CD4-positive, CD25-positive, alpha-beta regulatory T cell (primary cell): Measurements from ENCODE around the gene EFTUD2. TPM values are rescaled to one million over a fixed set of nuclear protein-coding genes. Genes with fewer than 3 reads are reported as not detected.

Experiments used
- ATAC-seq, 2 donors: fragments of 150-1000 bp; cut with Tn5 transposase; one replicate each; pipeline ENCODE4 v1.10.0; 2021; ENCODE audit warnings: low read depth in 2 of 2, moderate number of reproducible peaks in 2 of 2, moderate library complexity in 1 of 2
- DNase-seq, 3 donors: peaks; one replicate each; pipeline versions ENCODE4 v3.0.0 to v3.0.0-alpha.2; 2012 to 2022; ENCODE audit warnings: mixed read lengths in 1 of 3
- H3K27ac ChIP-seq: one replicate; pipeline ENCODE4 v1.7.0; 2013; ENCODE audit warnings: mild to moderate bottlenecking, low read length; ENCODE audit not compliant: insufficient read depth, poor library complexity, severe bottlenecking
- H3K27me3 ChIP-seq: one replicate; pipeline ENCODE4 v1.7.0; 2013; ENCODE audit warnings: low read length; ENCODE audit not compliant: control insufficient read depth, insufficient read depth
- H3K36me3 ChIP-seq: one replicate; pipeline ENCODE4 v1.7.0; 2013; ENCODE audit warnings: mild to moderate bottlenecking, low read length, moderate library complexity; ENCODE audit not compliant: control insufficient read depth, insufficient read depth
- H3K4me1 ChIP-seq: 2 replicates; pipeline ENCODE4 v1.7.0; 2013; ENCODE audit warnings: mild to moderate bottlenecking, low read length; ENCODE audit not compliant: insufficient read depth, control insufficient read depth, poor library complexity, severe bottlenecking
- H3K4me3 ChIP-seq: one replicate; pipeline ENCODE4 v1.7.0; 2013; ENCODE audit warnings: low read depth, mild to moderate bottlenecking, low read length, moderate library complexity
- H3K9me3 ChIP-seq, 2 experiments: 1 replicate in 1 of 2; 2 replicates in 1 of 2; pipeline ENCODE4 v1.7.0; 2013; ENCODE audit warnings: low read length in 2 of 2, mild to moderate bottlenecking in 1 of 2, moderate library complexity in 1 of 2; ENCODE audit not compliant: control insufficient read depth in 2 of 2
- H3K27ac Mint-ChIP-seq, 3 donors: one replicate each; pipeline ENCODE4 v1.8.0; 2020 to 2022; ENCODE audit warnings: mild to moderate bottlenecking in 3 of 3, mixed read lengths in 3 of 3, moderate library complexity in 2 of 3
- H3K27me3 Mint-ChIP-seq: one replicate; pipeline ENCODE4 v1.8.0; 2022; ENCODE audit warnings: mild to moderate bottlenecking, mixed read lengths
- H3K36me3 Mint-ChIP-seq: one replicate; pipeline ENCODE4 v1.8.0; 2020; ENCODE audit warnings: mixed read lengths
- H3K4me1 Mint-ChIP-seq, 4 donors: one replicate each; pipeline ENCODE4 v1.8.0; 2020 to 2022; ENCODE audit warnings: mixed read lengths in 4 of 4, mild to moderate bottlenecking in 1 of 4
- H3K4me3 Mint-ChIP-seq, 4 donors: one replicate each; pipeline ENCODE4 v1.8.0; 2020 to 2022; ENCODE audit warnings: mild to moderate bottlenecking in 4 of 4, mixed read lengths in 4 of 4, moderate library complexity in 3 of 4
- H3K9me3 Mint-ChIP-seq, 7 donors: one replicate each; pipeline ENCODE4 v1.8.0; 2020 to 2022; ENCODE audit warnings: mixed read lengths in 7 of 7, mild to moderate bottlenecking in 3 of 7, moderate library complexity in 2 of 7
- polyA plus RNA-seq, 4 donors: library from polyadenylated mRNA; unstranded; fragments of 300-500 nt; fragmentation: Illumina TruSeq; gene quantifications; one replicate each; pipeline ENCODE4 v1.2.3, GENCODE V29; 2021
- total RNA-seq: library from RNA; stranded (reverse); gene quantifications from one replicate; pipeline ENCODE4 v1.2.3, GENCODE V29; 2022

The EFTUD2 gene
- total and polyA plus RNA-seq, 5 donors from 2014 or later, result 58.8 to 111 (median 79.3) TPM

GRCh38 chr17:44917456-44917855, 18.2 kb upstream of the EFTUD2 start:
- H3K4me3 Mint-ChIP-seq, result no peak overlapping the region
- H3K9me3 Mint-ChIP-seq, result no peaks in the 10 kb centered on the region
- H3K27ac ChIP-seq, result no peak overlapping the region
- no peak for DNase-seq
- H3K36me3 ChIP-seq, result no peaks in the 10 kb centered on the region
- ATAC-seq, result no peak
- no peaks in the 10 kb centered on the region for H3K9me3 ChIP-seq
- H3K27me3 Mint-ChIP-seq, result peaks cover 25% of the 10 kb centered on the region
- H3K36me3 Mint-ChIP-seq, result no peaks in the 10 kb centered on the region
- H3K27ac Mint-ChIP-seq, result no peak overlapping the region
- H3K4me1 ChIP-seq, result no peaks in the 10 kb centered on the region
- H3K4me1 Mint-ChIP-seq, result peaks cover 0 to 14% (median 4%) of the 10 kb centered on the region in 4 donors
- H3K27me3 ChIP-seq, result peaks cover 3% of the 10 kb centered on the region
- H3K4me3 ChIP-seq, result no peak overlapping the region

GRCh38 chr17:44916781-44917241, 17.6 kb upstream of the EFTUD2 start:
- Mint-ChIP-seq H3K4me1 (peaks cover 0 to 16% (median 4%) of the 10 kb centered on the region in 4 donors), H3K27me3 (peaks cover 26% of the 10 kb centered on the region), H3K9me3 (no peaks in the 10 kb centered on the region), H3K27ac (no peak overlapping the region), H3K36me3 (no peaks in the 10 kb centered on the region), H3K4me3 (no peak overlapping the region)
- Histone ChIP-seq H3K27me3 (peaks cover 3% of the 10 kb centered on the region), H3K4me1 (no peaks in the 10 kb centered on the region), H3K9me3 (no peaks in the 10 kb centered on the region), H3K36me3 (no peaks in the 10 kb centered on the region), H3K27ac (no peak overlapping the region), H3K4me3 (no peak overlapping the region)
- no peak for DNase-seq
- ATAC-seq, result no peak

GRCh38 chr17:44915862-44916780, 16.9 kb upstream of the EFTUD2 start:
- no peak overlapping the region for H3K4me3 ChIP-seq
- Mint-ChIP-seq H3K36me3 (no peaks in the 10 kb centered on the region), H3K4me1 (peaks cover 0 to 16% (median 4%) of the 10 kb centered on the region in 4 donors), H3K27ac (no peak overlapping the region), H3K9me3 (no peaks in the 10 kb centered on the region), H3K4me3 (no peak overlapping the region), H3K27me3 (peaks cover 25% of the 10 kb centered on the region)
- H3K27me3 ChIP-seq, result peaks cover 3% of the 10 kb centered on the region
- DNase-seq (no peak), ATAC-seq (no peak)
- peaks cover 4% of the 10 kb centered on the region for H3K4me1 ChIP-seq
- no peaks in the 10 kb centered on the region for H3K9me3 ChIP-seq
- H3K27ac ChIP-seq, result no peak overlapping the region
- no peaks in the 10 kb centered on the region for H3K36me3 ChIP-seq

GRCh38 chr17:44915321-44915726, 16.1 kb upstream of the EFTUD2 start, which contains the start of gene GFAP:
TSS of gene GFAP (minus strand) at chr17:44915500. CDS start at chr17:44915486, 14 bp downstream.
- peaks cover 0 to 16% (median 9%) of the 10 kb centered on the region in 4 donors for H3K4me1 Mint-ChIP-seq
- no peak for DNase-seq
- peaks cover 33% of the 10 kb centered on the region for H3K27me3 Mint-ChIP-seq
- H3K4me3 ChIP-seq, result no peak within 1 kb of the TSS
- H3K4me3 Mint-ChIP-seq, result peak within 1 kb of the TSS in 1 of 4 donors; percentile 27
- H3K27ac ChIP-seq, result no peak within 1 kb of the TSS
- no peak within 1 kb of the TSS for H3K27ac Mint-ChIP-seq
- H3K27me3 ChIP-seq, result peaks cover 3% of the 10 kb centered on the region
- H3K9me3 Mint-ChIP-seq, result no peaks in the 10 kb centered on the region
- no peaks in the 10 kb centered on the region for H3K36me3 ChIP-seq
- no peaks in the 10 kb centered on the region for H3K36me3 Mint-ChIP-seq
- no peak for ATAC-seq
- H3K4me1 ChIP-seq, result peaks cover 7% of the 10 kb centered on the region
- no peaks in the 10 kb centered on the region for H3K9me3 ChIP-seq

GRCh38 chr17:44914698-44915271, 15.5 kb upstream of the EFTUD2 start:
- peaks cover 34% of the 10 kb centered on the region for H3K27me3 Mint-ChIP-seq
- H3K36me3 Mint-ChIP-seq, result no peaks in the 10 kb centered on the region
- ATAC-seq (no peak), DNase-seq (no peak)
- Histone ChIP-seq H3K27ac (no peak overlapping the region), H3K27me3 (peaks cover 3% of the 10 kb centered on the region), H3K4me3 (no peak overlapping the region), H3K4me1 (peaks cover 7% of the 10 kb centered on the region), H3K36me3 (no peaks in the 10 kb centered on the region), H3K9me3 (no peaks in the 10 kb centered on the region)
- H3K9me3 Mint-ChIP-seq, result no peaks in the 10 kb centered on the region
- no peak overlapping the region for H3K27ac Mint-ChIP-seq
- H3K4me1 Mint-ChIP-seq, result peaks cover 0 to 16% (median 9%) of the 10 kb centered on the region in 4 donors
- peak overlapping the region in 1 of 4 donors; percentile 27 for H3K4me3 Mint-ChIP-seq

GRCh38 chr17:44914148-44914547, 14.9 kb upstream of the EFTUD2 start:
- Histone ChIP-seq H3K36me3 (no peaks in the 10 kb centered on the region), H3K9me3 (no peaks in the 10 kb centered on the region), H3K4me1 (peaks cover 7% of the 10 kb centered on the region), H3K27ac (no peak overlapping the region), H3K27me3 (peaks cover 3% of the 10 kb centered on the region), H3K4me3 (no peak overlapping the region)
- H3K36me3 Mint-ChIP-seq, result no peaks in the 10 kb centered on the region
- no peak for DNase-seq
- H3K4me3 Mint-ChIP-seq, result no peak overlapping the region
- peaks cover 34% of the 10 kb centered on the region for H3K27me3 Mint-ChIP-seq
- H3K9me3 Mint-ChIP-seq, result no peaks in the 10 kb centered on the region
- H3K27ac Mint-ChIP-seq, result no peak overlapping the region
- ATAC-seq, result no peak
- peaks cover 0 to 16% (median 9%) of the 10 kb centered on the region in 4 donors for H3K4me1 Mint-ChIP-seq

GRCh38 chr17:44913676-44914075, 14.4 kb upstream of the EFTUD2 start:
- no peak overlapping the region for H3K27ac Mint-ChIP-seq
- no peak overlapping the region for H3K27ac ChIP-seq
- H3K4me3 ChIP-seq, result no peak overlapping the region
- H3K27me3 ChIP-seq, result peaks cover 3% of the 10 kb centered on the region
- H3K9me3 ChIP-seq, result no peaks in the 10 kb centered on the region
- peaks cover 7% of the 10 kb centered on the region for H3K4me1 ChIP-seq
- no peaks in the 10 kb centered on the region for H3K36me3 Mint-ChIP-seq
- no peak overlapping the region for H3K4me3 Mint-ChIP-seq
- H3K27me3 Mint-ChIP-seq, result peaks cover 33% of the 10 kb centered on the region
- no peak for ATAC-seq
- H3K36me3 ChIP-seq, result no peaks in the 10 kb centered on the region
- DNase-seq, result no peak
- H3K9me3 Mint-ChIP-seq, result no peaks in the 10 kb centered on the region
- H3K4me1 Mint-ChIP-seq, result peaks cover 0 to 16% (median 9%) of the 10 kb centered on the region in 4 donors
